Activated T-cell treated with anti-CD3 and anti-CD28 coated beads for 48 hours (primary cell): Measurements from ENCODE around the gene ARHGAP18.

Experiments used
- DNase-seq: peaks from one replicate; pipeline ENCODE4 v3.0.0-alpha.2; 2020; ENCODE audit warnings: low read depth

The ARHGAP18 gene

GRCh38 chr6:129642322-129642721, 67.7 kb downstream of the ARHGAP18 start:
- no peak for DNase-seq

GRCh38 chr6:129641344-129641743, 68.6 kb downstream of the ARHGAP18 start:
- DNase-seq = no peak

GRCh38 chr6:129638686-129639085, 71.3 kb downstream of the ARHGAP18 start:
- no peak for DNase-seq

- no peak for DNase-seq
Measured at GRCh38 chr6:129638055-129638684, 71.8 kb downstream of the ARHGAP18 start.

GRCh38 chr6:129637340-129638054, 72.5 kb downstream of the ARHGAP18 start:
- DNase-seq = no peak

- no peak for DNase-seq
Measured at GRCh38 chr6:129635396-129636130, 74.4 kb downstream of the ARHGAP18 start.

- DNase-seq = no peak
Measured at GRCh38 chr6:129634411-129635230, 75.4 kb downstream of the ARHGAP18 start.

GRCh38 chr6:129633529-129633928, 76.4 kb downstream of the ARHGAP18 start:
- no peak for DNase-seq

GRCh38 chr6:129632172-129632613, 77.8 kb downstream of the ARHGAP18 start:
- no peak for DNase-seq

GRCh38 chr6:129631070-129631469, 78.9 kb downstream of the ARHGAP18 start:
- no peak for DNase-seq

GRCh38 chr6:129630596-129630995, 79.4 kb downstream of the ARHGAP18 start:
- no peak for DNase-seq

- no peak for DNase-seq
Measured at GRCh38 chr6:129628101-129628815, 81.7 kb downstream of the ARHGAP18 start.

GRCh38 chr6:129624488-129624887, 85.5 kb downstream of the ARHGAP18 start:
- DNase-seq = no peak

GRCh38 chr6:129623008-129623732, 86.8 kb downstream of the ARHGAP18 start:
- DNase-seq = no peak

- DNase-seq = peak; percentile 18
Measured at GRCh38 chr6:129621252-129621651, 88.7 kb downstream of the ARHGAP18 start.

- no peak for DNase-seq
Measured at GRCh38 chr6:129620234-129620610, 89.8 kb downstream of the ARHGAP18 start.

GRCh38 chr6:129619579-129620233, 90.3 kb downstream of the ARHGAP18 start:
- DNase-seq = no peak

GRCh38 chr6:129617986-129618385, 92.0 kb downstream of the ARHGAP18 start:
- no peak for DNase-seq

GRCh38 chr6:129615496-129615895, 94.5 kb downstream of the ARHGAP18 start:
- DNase-seq = no peak

GRCh38 chr6:129615020-129615419, 95.0 kb downstream of the ARHGAP18 start:
- no peak for DNase-seq
